ENCODE results near the gene NRG4. TPM values are rescaled to one million over a fixed set of nuclear protein-coding genes. Genes with fewer than 3 reads are reported as not detected.

Gene NRG4
- total RNA-seq, 1 experiment from 2014 or later = 0.55 TPM

- Mint-ChIP-seq H3K9me3 (peaks cover 10% of the 10 kb centered on the region; the same call in 1 of the 2 replicates), H3K4me1 (peaks cover 15% of the 10 kb centered on the region), H3K27ac (no peak overlapping the region), H3K36me3 (no peaks in the 10 kb centered on the region), H3K27me3 (ENCODE audit: low read depth) (no peaks in the 10 kb centered on the region), H3K4me3 (no peak overlapping the region)
- ATAC-seq (no peak), DNase-seq (ENCODE audit: low spot score) (no peak)
- TF ChIP-seq TEAD1 (CRISPR knock-in tag; IDR thresholded peaks at IDR 0.05) (no peak), ARID4B (CRISPR knock-in tag; IDR thresholded peaks at IDR 0.05; ENCODE audit: borderline replicate concordance) (no peak), SP1 (CRISPR knock-in tag; conservative IDR thresholded peaks at IDR 0.05) (no peak), EMX1 (CRISPR knock-in tag; IDR thresholded peaks at IDR 0.05) (no peak), ZBTB21 (CRISPR knock-in tag; IDR thresholded peaks at IDR 0.05; ENCODE audit: borderline replicate concordance) (no peak), E2F5 (CRISPR knock-in tag; IDR thresholded peaks at IDR 0.05) (no peak), PREB (CRISPR knock-in tag; IDR thresholded peaks at IDR 0.05; ENCODE audit: borderline replicate concordance) (no peak), ZNF532 (CRISPR knock-in tag; IDR thresholded peaks at IDR 0.05; ENCODE audit: borderline replicate concordance) (no peak), ZNF671 (CRISPR knock-in tag; IDR thresholded peaks at IDR 0.05) (no peak), RORB (CRISPR knock-in tag; IDR thresholded peaks at IDR 0.05) (no peak), KAT7 (CRISPR knock-in tag; IDR thresholded peaks at IDR 0.05; ENCODE audit: borderline replicate concordance) (no peak), ELF4 (CRISPR knock-in tag; IDR thresholded peaks at IDR 0.05; ENCODE audit: low read depth) (no peak), AFF4 (CRISPR knock-in tag; IDR thresholded peaks at IDR 0.05; ENCODE audit: borderline replicate concordance) (no peak), FOXP1 (CRISPR knock-in tag; IDR thresholded peaks at IDR 0.05; ENCODE audit: borderline replicate concordance) (no peak), NFE2L1 (CRISPR knock-in tag; IDR thresholded peaks at IDR 0.05) (no peak), NFATC4 (CRISPR knock-in tag; IDR thresholded peaks at IDR 0.05) (no peak), NFYB (CRISPR knock-in tag; conservative IDR thresholded peaks at IDR 0.05; ENCODE audit: low read depth) (no peak), FOXJ3 (CRISPR knock-in tag; IDR thresholded peaks at IDR 0.05; ENCODE audit: borderline replicate concordance) (no peak)
- POLR2A ChIA-PET = no interaction called here
- CTCF ChIA-PET = interaction anchor here (2.2 kb wide), 1 partner anchor 104 kb away, joined by 5 read pairs; no protein-coding TSS in a partner anchor
Measured at GRCh38 chr15:76032046-76032445, 19.8 kb upstream of the NRG4 start.
